IMR-90 (cell line): ENCODE results near the gene PHB1. TPM values are rescaled to one million over a fixed set of nuclear protein-coding genes. Genes with fewer than 3 reads are reported as not detected.

Experiments
- ATAC-seq: fragments of 200-7000 bp; cut with Tn5 transposase; 2 replicates; pipeline ENCODE4 v1.9.1; 2020; ENCODE audit warnings: low read depth, mild to moderate bottlenecking, moderate library complexity
- BruUV-seq: library from RNA; stranded (reverse); fragments of 400-500 nt; replicated peaks from 2 replicates; lab custom pipeline; 2021; lab: Mats Ljungman, UMichigan
- CTCF ChIA-PET: fragments of 300-600 bp; formaldehyde crosslinking; extraction: SDS; loops from one replicate; lab custom pipeline; 2021; ENCODE audit warnings: antibody characterized with exemption; lab: Yijun Ruan, JAX
- POLR2A ChIA-PET: fragments of 300-600 bp; sonication (Branson Sonifier 250); formaldehyde crosslinking; loops from one replicate; lab custom pipeline; 2022; ENCODE audit warnings: antibody characterized with exemption; ENCODE audit not compliant: unreplicated experiment; lab: Charles Lee
- DNase-seq: peaks from one replicate; pipeline ENCODE4 v3.0.0; 2013
- H2AFZ ChIP-seq: replicated peaks from 2 replicates; pipeline ENCODE3; 2013; ENCODE audit warnings: low read length, mild to moderate bottlenecking; ENCODE audit not compliant: poor library complexity
- H2AK5ac ChIP-seq: 2 replicates; pipeline ENCODE4 v1.6.1; 2013; ENCODE audit warnings: low read depth, low read length, inconsistent platforms
- H2AK9ac ChIP-seq: replicated peaks from 2 replicates; pipeline ENCODE3; 2013; ENCODE audit warnings: mild to moderate bottlenecking, low read depth, low read length, moderate library complexity; ENCODE audit not compliant: poor library complexity
- H2BK120ac ChIP-seq: 2 replicates; pipeline ENCODE4 v1.6.1; 2013; ENCODE audit warnings: low read depth, low read length, inconsistent platforms
- H2BK15ac ChIP-seq: 3 replicates; pipeline ENCODE4 v1.6.1; 2013; ENCODE audit warnings: low read depth, low read length, inconsistent platforms
- H2BK20ac ChIP-seq: 2 replicates; pipeline ENCODE4 v1.6.1; 2013; ENCODE audit warnings: low read depth, mild to moderate bottlenecking, inconsistent platforms, low read length, moderate library complexity
- H2BK5ac ChIP-seq: 2 replicates; pipeline ENCODE4 v1.6.1; 2013; ENCODE audit warnings: mild to moderate bottlenecking, low read depth, low read length, inconsistent platforms; ENCODE audit not compliant: poor library complexity, severe bottlenecking
- H3K14ac ChIP-seq: replicated peaks from 2 replicates; pipeline ENCODE4 v1.6.1; 2013; ENCODE audit warnings: low read depth, low read length, inconsistent platforms
- H3K18ac ChIP-seq: 2 replicates; pipeline ENCODE4 v1.6.1; 2013; ENCODE audit warnings: low read depth, low read length, control low read depth
- H3K23ac ChIP-seq: 2 replicates; pipeline ENCODE4 v1.6.1; 2013; ENCODE audit warnings: low read depth, low read length, inconsistent platforms
- H3K27ac ChIP-seq: 2 replicates; pipeline ENCODE4 v1.5.1; 2013; ENCODE audit warnings: mild to moderate bottlenecking, control low read depth, low read length; ENCODE audit not compliant: insufficient read depth
- H3K27me3 ChIP-seq: 2 replicates; pipeline ENCODE4 v1.6.1; 2013; ENCODE audit warnings: low read length; ENCODE audit not compliant: control insufficient read depth, insufficient read depth
- H3K36me3 ChIP-seq: 2 replicates; pipeline ENCODE4 v1.6.1; 2013; ENCODE audit warnings: low read length, mixed read lengths; ENCODE audit not compliant: control insufficient read depth, insufficient read depth
- H3K4ac ChIP-seq: 2 replicates; pipeline ENCODE4 v1.6.1; 2013; ENCODE audit warnings: low read depth, low read length, inconsistent platforms
- H3K4me1 ChIP-seq: 2 replicates; pipeline ENCODE4 v1.6.1; 2013; ENCODE audit warnings: low read length, mixed read lengths; ENCODE audit not compliant: control insufficient read depth, insufficient read depth
- H3K4me2 ChIP-seq: 2 replicates; pipeline ENCODE4 v1.6.1; 2013; ENCODE audit warnings: low read depth, mild to moderate bottlenecking, control low read depth, low read length, moderate library complexity
- H3K4me3 ChIP-seq: 2 replicates; pipeline ENCODE4 v1.5.1; 2013; ENCODE audit warnings: low read depth, mild to moderate bottlenecking, control low read depth, low read length, moderate library complexity; ENCODE audit not compliant: insufficient read depth
- H3K56ac ChIP-seq: 2 replicates; pipeline ENCODE4 v1.6.1; 2013; ENCODE audit warnings: low read length, inconsistent platforms; ENCODE audit not compliant: insufficient read depth; ENCODE audit errors: extremely low read depth
- H3K79me1 ChIP-seq, 2 experiments: 2 replicates each; pipeline ENCODE4 v1.6.1; 2013; ENCODE audit warnings: low read length in 2 of 2, inconsistent platforms in 1 of 2, low read depth in 1 of 2
- H3K9ac ChIP-seq: 2 replicates; pipeline ENCODE4 v1.6.1; 2013; ENCODE audit warnings: low read depth, low read length, control low read depth
- H3K9me1 ChIP-seq: 2 replicates; pipeline ENCODE4 v1.6.1; 2013; ENCODE audit warnings: low read length, inconsistent platforms; ENCODE audit not compliant: insufficient read depth
- H3K9me3 ChIP-seq: 2 replicates; pipeline ENCODE4 v1.6.1; 2013; ENCODE audit warnings: low read length; ENCODE audit not compliant: control insufficient read depth, insufficient read depth
- H4K20me1 ChIP-seq: 2 replicates; pipeline ENCODE4 v1.6.1; 2013; ENCODE audit warnings: low read length, inconsistent platforms; ENCODE audit not compliant: insufficient read depth
- H4K5ac ChIP-seq: 2 replicates; pipeline ENCODE4 v1.6.1; 2013; ENCODE audit warnings: mild to moderate bottlenecking, low read depth, low read length, control low read depth
- H4K8ac ChIP-seq, 2 experiments: 2 replicates each; pipeline ENCODE4 v1.6.1; 2013; ENCODE audit warnings: low read depth in 2 of 2, low read length in 2 of 2, control low read depth in 1 of 2, inconsistent platforms in 1 of 2
- H4K91ac ChIP-seq: 2 replicates; pipeline ENCODE4 v1.6.1; 2013; ENCODE audit warnings: low read depth, low read length, inconsistent platforms; ENCODE audit not compliant: insufficient read depth
- CEBPB ChIP-seq: IDR thresholded peaks from 2 replicates; pipeline ENCODE4 v1.6.1; 2012; ENCODE audit warnings: low read depth, low read length, improper control_type of control experiment
- CHD1 ChIP-seq: IDR thresholded peaks from 2 replicates; pipeline ENCODE4 v1.6.1; 2012; ENCODE audit warnings: low read depth, low read length, improper control_type of control experiment
- FOS ChIP-seq: fragments of 150-350 bp; IDR thresholded peaks from 2 replicates; pipeline ENCODE4 v1.6.1; 2016; ENCODE audit warnings: low read depth, low read length
- POLR2A ChIP-seq: IDR thresholded peaks from 2 replicates; pipeline ENCODE4 v1.6.1; 2012; ENCODE audit warnings: mild to moderate bottlenecking, low read depth, low read length
- SMC3 ChIP-seq: fragments of 150-350 bp; IDR thresholded peaks from 2 replicates; pipeline ENCODE4 v1.6.1; 2016; ENCODE audit warnings: low read depth, mild to moderate bottlenecking, antibody characterized with exemption, low read length, moderate library complexity
- WGBS, 2 experiments: methylation state at CpG; one replicate each; pipeline versions ENCODE4 v1.1.5 to v1.1.7; 2013; ENCODE audit warnings: missing lambda C conversion rate in 2 of 2; ENCODE audit not compliant: insufficient read length in 1 of 2; ENCODE audit errors: extremely low coverage in 2 of 2; 5-methylcytosine and 5-hydroxymethylcytosine counted together
- dilution Hi-C: fragments of 300-500 bp; cut with HindIII; formaldehyde crosslinking; loops from one replicate; pipeline ENCODE4 v1.14.3; 2018; ENCODE audit warnings: low sequenced_read_pairs; ENCODE audit not compliant: unreplicated experiment
- in situ Hi-C: fragments of 300-500 bp; cut with MboI; formaldehyde crosslinking; loops from 3 replicates; pipeline ENCODE4 v1.14.3; 2019; ENCODE audit warnings: low sequenced_read_pairs, inconsistent platforms, mixed read lengths
- intact Hi-C: fragments of 100-400 bp; cut with micrococcal nuclease; formaldehyde crosslinking; loops from 2 replicates; pipeline ENCODE4 v1.10.0; 2022
- polyA plus RNA-seq, 3 experiments: library from polyadenylated mRNA; depleted of rRNA; stranded (reverse); fragments of >200 nt; gene quantifications; 2 replicates each; pipeline ENCODE4 v1.2.3, GENCODE V29; 2012; ENCODE audit warnings: low replicate concordance in 1 of 3
- total RNA-seq: library from RNA; depleted of rRNA; stranded (reverse); fragments of >200 nt; gene quantifications from 2 replicates; pipeline ENCODE4 v1.2.3, GENCODE V29; 2012
- TF ChIP-seq, protein P1 (sequence below): fragments of 150-350 bp; IDR thresholded peaks from 2 replicates; pipeline ENCODE4 v1.6.1; 2016; ENCODE audit warnings: low read depth, mild to moderate bottlenecking, low read length, moderate library complexity, borderline replicate concordance

Gene PHB1
- total and polyA plus RNA-seq, 2 of the 4 experiments (the other 2 are of a cell fraction), result 283 to 294 TPM

- Histone ChIP-seq H3K9ac (no peak overlapping the region), H3K4me1 (peaks cover 3% of the 10 kb centered on the region; the same call in 1 of the 2 replicates), H3K27ac (no peak overlapping the region), H3K36me3 (no peaks in the 10 kb centered on the region), H2BK120ac (no peak overlapping the region), H3K9me1 (0 out of 2 replicates have a peak, but pooled peaks cover 2% of the 10 kb centered on the region), H3K18ac (no peak overlapping the region), H2BK20ac (no peak overlapping the region), H2AK5ac (no peak overlapping the region), H3K14ac (no peak overlapping the region), H2AK9ac (peak overlapping the region; percentile 42), H4K20me1 (no peaks in the 10 kb centered on the region), H2AFZ (peak overlapping the region; percentile 67), H4K5ac (no peak overlapping the region), H3K4me2 (no peak overlapping the region), H4K91ac (no peak overlapping the region), H2BK5ac (no peak overlapping the region), H3K56ac (no peak overlapping the region), H3K23ac (no peak overlapping the region), H3K27me3 (peaks cover 54% of the 10 kb centered on the region), H3K79me1 (no peaks in the 10 kb centered on the region), H4K8ac (no peak overlapping the region), H3K4me3 (no peak overlapping the region), H2BK15ac (no peak overlapping the region), H3K9me3 (no peaks in the 10 kb centered on the region), H3K4ac (no peak overlapping the region)
- ATAC-seq, result no peak
- BruUV-seq, result no TSS peak
- dilution Hi-C loops, result no loop called here
- intact Hi-C loops, result no loop called here
- TF ChIP-seq CEBPB, result no peak
- TF ChIP-seq POLR2A, result no peak
- TF ChIP-seq CHD1, result no peak
- TF ChIP-seq, protein P1, sequence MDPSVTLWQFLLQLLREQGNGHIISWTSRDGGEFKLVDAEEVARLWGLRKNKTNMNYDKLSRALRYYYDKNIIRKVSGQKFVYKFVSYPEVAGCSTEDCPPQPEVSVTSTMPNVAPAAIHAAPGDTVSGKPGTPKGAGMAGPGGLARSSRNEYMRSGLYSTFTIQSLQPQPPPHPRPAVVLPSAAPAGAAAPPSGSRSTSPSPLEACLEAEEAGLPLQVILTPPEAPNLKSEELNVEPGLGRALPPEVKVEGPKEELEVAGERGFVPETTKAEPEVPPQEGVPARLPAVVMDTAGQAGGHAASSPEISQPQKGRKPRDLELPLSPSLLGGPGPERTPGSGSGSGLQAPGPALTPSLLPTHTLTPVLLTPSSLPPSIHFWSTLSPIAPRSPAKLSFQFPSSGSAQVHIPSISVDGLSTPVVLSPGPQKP, result no peak
- no peak for TF ChIP-seq SMC3
- TF ChIP-seq FOS, result no peak
- in situ Hi-C loops, result loop anchor here (5.0 kb wide), 1 partner anchor 114 kb away; no protein-coding TSS in a partner anchor
- 100% methylated on average over 1 of the region's 7 CpGs; no CpG with 5 or more reads in 1 of the 2 experiments for WGBS, 2 experiments
- POLR2A ChIA-PET, result no interaction called here
- CTCF ChIA-PET, result interaction anchor here (0.8 to 1.8 kb wide), 2 partner anchors 118 to 120 kb away, joined by 3 to 6 read pairs; no protein-coding TSS in a partner anchor
- no peak for DNase-seq
Observed at GRCh38 chr17:49437696-49438435, 23.2 kb upstream of the PHB1 start.
